Body of pancreas (tissue), 4 donors: Measurements from ENCODE around the gene PCBP3. TPM values are rescaled to one million over a fixed set of nuclear protein-coding genes. Genes with fewer than 3 reads are reported as not detected.

Experiments
- ATAC-seq: fragments of 150-250 bp; one replicate; pipeline ENCODE4 v1.9.1; 2016
- DNase-seq, 4 donors: peaks; one replicate each; pipeline ENCODE4 v3.0.0-alpha.2; 2019
- H3K27ac ChIP-seq, 4 donors: fragments of 200-600 bp; sonication (generic); 1 replicate in 3 of 4; 2 replicates in 1 of 4; pipeline versions ENCODE4 v1.5.1 to v1.6.1; 2016 to 2019; ENCODE audit warnings: mild to moderate bottlenecking in 1 of 4, mixed read lengths in 1 of 4, moderate library complexity in 1 of 4
- H3K27me3 ChIP-seq, 2 donors: fragments of 200-600 bp; sonication (generic); one replicate each; pipeline ENCODE4 v1.6.0; 2016; ENCODE audit warnings: mild to moderate bottlenecking in 1 of 2
- H3K36me3 ChIP-seq, 2 donors: fragments of 200-600 bp; sonication (generic); replicated peaks in 1 of 2; 2 replicates each; pipeline ENCODE4 v1.5.1; 2016; ENCODE audit warnings: low read depth in 2 of 2; ENCODE audit not compliant: insufficient read depth in 1 of 2
- H3K4me1 ChIP-seq: fragments of 200-600 bp; sonication (generic); one replicate; pipeline ENCODE4 v1.6.0; 2016
- H3K4me3 ChIP-seq, 2 donors: fragments of 200-600 bp; sonication (generic); 1 replicate in 1 of 2; 2 replicates in 1 of 2; pipeline ENCODE4 v1.5.1; 2016 to 2019
- H3K9me3 ChIP-seq, 3 donors: fragments of 200-600 bp; sonication (generic); 1 replicate in 2 of 3; 2 replicates in 1 of 3; pipeline ENCODE4 v1.5.1; 2016
- CTCF ChIP-seq, 7 experiments: fragments of 450-650 bp in 4 of 7; fragments of 200-600 bp in 3 of 7; sonication (generic) in 3 of 7; IDR thresholded peaks; one replicate each; pipeline ENCODE4 v1.5.1; 2016 to 2019; ENCODE audit warnings: antibody characterized with exemption in 7 of 7
- POLR2A ChIP-seq, 3 donors: fragments of 450-650 bp; IDR thresholded peaks; one replicate each; pipeline ENCODE4 v1.6.1; 2016; ENCODE audit warnings: antibody characterized with exemption in 3 of 3, mild to moderate bottlenecking in 2 of 3
- WGBS, 2 donors: methylation state at CpG; one replicate each; pipeline ENCODE4 v1.1.5; 2017; 5-methylcytosine and 5-hydroxymethylcytosine counted together
- intact Hi-C: fragments of 100-400 bp; cut with DNase I; formaldehyde crosslinking; loops from one replicate; pipeline ENCODE4 v1.15.1; 2023
- total RNA-seq, 2 donors: library from RNA; depleted of rRNA; stranded (reverse); fragments of >200 nt; gene quantifications; one replicate each; pipeline ENCODE4 v1.1.0, GENCODE V29; 2016

The PCBP3 gene
- total RNA-seq, 2 donors from 2014 or later = 1.3 to 4.6 TPM

- Histone ChIP-seq H3K36me3 (no peaks in the 10 kb centered on the region), H3K9me3 (no peaks in the 10 kb centered on the region), H3K4me1 (no peaks in the 10 kb centered on the region), H3K27ac (no peak overlapping the region), H3K4me3 (no peak overlapping the region), H3K27me3 (no peaks in the 10 kb centered on the region)
- TF ChIP-seq POLR2A (IDR thresholded peaks at IDR 0.05) = no peak
- DNase-seq = no peak
- WGBS, 2 donors = 80 to 83% methylated on average over 11 to 14 of the region's 14 CpGs
- intact Hi-C loops = no loop called here
- no peak for ATAC-seq
These were observed 103.8 kb downstream of the PCBP3 start for GRCh38 chr21:45747233-45747766.

- H3K4me3 ChIP-seq = no peak overlapping the region
- H3K27ac ChIP-seq = no peak overlapping the region
- intact Hi-C loops = no loop called here
- no peaks in the 10 kb centered on the region for H3K4me1 ChIP-seq
- no peak for DNase-seq
- WGBS, 2 donors = 56 to 57% methylated on average over 18 of the region's 18 CpGs
- no peak for ATAC-seq
- no peaks in the 10 kb centered on the region for H3K9me3 ChIP-seq
- TF ChIP-seq CTCF (IDR thresholded peaks at IDR 0.05) (no peak), POLR2A (IDR thresholded peaks at IDR 0.05) (no peak)
- no peaks in the 10 kb centered on the region for H3K27me3 ChIP-seq
- H3K36me3 ChIP-seq = no peaks in the 10 kb centered on the region
These were observed 104.4 kb downstream of the PCBP3 start for GRCh38 chr21:45747802-45748445.

GRCh38 chr21:45748593-45748992 lies 105.1 kb downstream of the PCBP3 start:
- intact Hi-C loops = no loop called here
- DNase-seq = no peak
- Histone ChIP-seq H3K4me3 (no peak overlapping the region), H3K4me1 (no peaks in the 10 kb centered on the region), H3K9me3 (no peaks in the 10 kb centered on the region), H3K36me3 (no peaks in the 10 kb centered on the region), H3K27ac (no peak overlapping the region), H3K27me3 (no peaks in the 10 kb centered on the region)
- 60 to 61% methylated on average over 4 to 7 of the region's 7 CpGs for WGBS, 2 donors
- no peak for TF ChIP-seq POLR2A (IDR thresholded peaks at IDR 0.05)
- no peak for TF ChIP-seq CTCF (IDR thresholded peaks at IDR 0.05)
- ATAC-seq = no peak

- intact Hi-C loops = no loop called here
- no peaks in the 10 kb centered on the region for H3K4me1 ChIP-seq
- ATAC-seq = no peak
- no peak overlapping the region for H3K27ac ChIP-seq
- H3K9me3 ChIP-seq = no peaks in the 10 kb centered on the region
- H3K4me3 ChIP-seq = no peak overlapping the region
- H3K36me3 ChIP-seq = no peaks in the 10 kb centered on the region
- TF ChIP-seq POLR2A (IDR thresholded peaks at IDR 0.05) = no peak
- TF ChIP-seq CTCF (IDR thresholded peaks at IDR 0.05) = no peak
- no peak for DNase-seq
- 75 to 76% methylated on average over 15 of the region's 15 CpGs for WGBS, 2 donors
- no peaks in the 10 kb centered on the region for H3K27me3 ChIP-seq
These were observed 106.4 kb downstream of the PCBP3 start for GRCh38 chr21:45749974-45750373.

GRCh38 chr21:45750936-45751335 lies 107.4 kb downstream of the PCBP3 start:
- intact Hi-C loops = no loop called here
- ATAC-seq (no peak), DNase-seq (no peak)
- no peaks in the 10 kb centered on the region for H3K4me1 ChIP-seq
- no peaks in the 10 kb centered on the region for H3K27me3 ChIP-seq
- H3K36me3 ChIP-seq = no peaks in the 10 kb centered on the region
- WGBS, 2 donors = 46 to 52% methylated on average over 5 of the region's 5 CpGs
- H3K9me3 ChIP-seq = no peaks in the 10 kb centered on the region
- H3K4me3 ChIP-seq = no peak overlapping the region
- no peak for TF ChIP-seq CTCF (IDR thresholded peaks at IDR 0.05)
- TF ChIP-seq POLR2A (IDR thresholded peaks at IDR 0.05) = no peak
- no peak overlapping the region for H3K27ac ChIP-seq
